Measurements from ENCODE around the gene DROSHA.

Gene DROSHA

DNA sequence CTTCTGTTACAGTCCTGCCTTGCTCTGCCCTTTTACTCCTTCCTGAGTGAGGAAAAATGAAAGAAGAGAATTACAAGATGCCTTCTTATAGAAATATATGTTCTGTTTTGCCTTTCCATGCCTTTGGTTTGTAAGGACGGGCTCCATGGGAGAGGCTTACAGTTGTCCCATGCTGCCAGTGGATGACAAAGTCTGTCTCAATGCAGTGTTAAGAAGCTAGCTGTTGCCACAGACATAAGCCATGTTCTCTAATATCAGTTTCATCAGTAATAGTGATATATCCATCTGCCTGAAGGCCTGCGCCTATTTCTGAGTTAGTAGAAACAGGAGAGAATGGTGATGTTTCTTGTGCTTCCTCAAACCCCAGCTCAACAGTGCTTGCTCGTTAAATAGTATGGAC lies 28.0 kb upstream of the DROSHA start:
- no peaks in the 10 kb centered on the region for H3K9me2 ChIP-seq (replicated peaks; ENCODE audit: control insufficient read depth, low read length)
- no peaks in the 10 kb centered on the region for H3K9me3 ChIP-seq (ENCODE audit: control insufficient read depth, insufficient read depth, low read length)
- no peak overlapping the region for H3K4me2 ChIP-seq (ENCODE audit: low read length)
- no peaks in the 10 kb centered on the region for H3K79me2 ChIP-seq (ENCODE audit: control insufficient read depth, low read length)
- no peaks in the 10 kb centered on the region for H3K4me1 ChIP-seq (ENCODE audit: control insufficient read depth, low read length)
- no peaks in the 10 kb centered on the region for H3F3A ChIP-seq (ENCODE audit: control insufficient read depth, insufficient read depth)
- TF ChIP-seq EZH2phosphoT487 (IDR thresholded peaks at IDR 0.05; ENCODE audit: borderline replicate concordance, low read length), result no peak
- TF ChIP-seq, protein P1, sequence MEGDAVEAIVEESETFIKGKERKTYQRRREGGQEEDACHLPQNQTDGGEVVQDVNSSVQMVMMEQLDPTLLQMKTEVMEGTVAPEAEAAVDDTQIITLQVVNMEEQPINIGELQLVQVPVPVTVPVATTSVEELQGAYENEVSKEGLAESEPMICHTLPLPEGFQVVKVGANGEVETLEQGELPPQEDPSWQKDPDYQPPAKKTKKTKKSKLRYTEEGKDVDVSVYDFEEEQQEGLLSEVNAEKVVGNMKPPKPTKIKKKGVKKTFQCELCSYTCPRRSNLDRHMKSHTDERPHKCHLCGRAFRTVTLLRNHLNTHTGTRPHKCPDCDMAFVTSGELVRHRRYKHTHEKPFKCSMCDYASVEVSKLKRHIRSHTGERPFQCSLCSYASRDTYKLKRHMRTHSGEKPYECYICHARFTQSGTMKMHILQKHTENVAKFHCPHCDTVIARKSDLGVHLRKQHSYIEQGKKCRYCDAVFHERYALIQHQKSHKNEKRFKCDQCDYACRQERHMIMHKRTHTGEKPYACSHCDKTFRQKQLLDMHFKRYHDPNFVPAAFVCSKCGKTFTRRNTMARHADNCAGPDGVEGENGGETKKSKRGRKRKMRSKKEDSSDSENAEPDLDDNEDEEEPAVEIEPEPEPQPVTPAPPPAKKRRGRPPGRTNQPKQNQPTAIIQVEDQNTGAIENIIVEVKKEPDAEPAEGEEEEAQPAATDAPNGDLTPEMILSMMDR (IDR thresholded peaks at IDR 0.05; ENCODE audit: low read depth, low read length, poor library complexity, severe bottlenecking), result no peak
- no peaks in the 10 kb centered on the region for H3K36me3 ChIP-seq (ENCODE audit: control insufficient read depth, low read length)
- no peak overlapping the region for H3K4me3 ChIP-seq (ENCODE audit: low read length)
- H3K27me3 ChIP-seq (ENCODE audit: control insufficient read depth, low read length), result no peaks in the 10 kb centered on the region
- H3K27ac ChIP-seq (ENCODE audit: low read depth, low read length), result no peak overlapping the region
- no peaks in the 10 kb centered on the region for H4K20me1 ChIP-seq (ENCODE audit: control insufficient read depth, insufficient read depth, low read depth, low read length)

DNA sequence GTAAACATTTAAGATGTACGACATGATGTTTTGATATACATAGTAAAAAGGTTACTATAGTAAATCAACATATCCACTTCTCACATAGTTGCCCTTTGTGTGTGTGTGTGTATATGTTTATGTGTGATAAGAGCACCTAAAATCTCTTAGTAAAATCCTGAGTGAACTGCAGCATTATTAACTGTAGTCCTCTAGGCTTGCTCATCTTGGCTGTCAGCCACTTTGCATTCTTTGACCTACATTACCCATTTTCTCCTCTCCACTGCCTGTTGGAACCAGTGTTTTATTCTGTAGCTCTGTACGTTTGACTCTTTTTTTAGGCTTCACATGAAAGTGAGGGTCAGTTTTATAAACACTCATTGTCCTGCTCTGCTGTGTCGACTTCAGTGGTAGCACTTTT lies 24.6 kb upstream of the DROSHA start:
- no peaks in the 10 kb centered on the region for H3K79me2 ChIP-seq (ENCODE audit: control insufficient read depth, low read length)
- peaks cover 15% of the 10 kb centered on the region for H3K36me3 ChIP-seq (ENCODE audit: control insufficient read depth, low read length)
- no peaks in the 10 kb centered on the region for H4K20me1 ChIP-seq (ENCODE audit: control insufficient read depth, insufficient read depth, low read depth, low read length)
- no peak overlapping the region for H3K4me2 ChIP-seq (ENCODE audit: low read length)
- no peak overlapping the region for H3K4me3 ChIP-seq (ENCODE audit: low read length)
- no peaks in the 10 kb centered on the region for H3K4me1 ChIP-seq (ENCODE audit: control insufficient read depth, low read length)
- H3K9me2 ChIP-seq (replicated peaks; ENCODE audit: control insufficient read depth, low read length), result no peaks in the 10 kb centered on the region
- H3K9me3 ChIP-seq (ENCODE audit: control insufficient read depth, insufficient read depth, low read length), result no peaks in the 10 kb centered on the region
- H3K27me3 ChIP-seq (ENCODE audit: control insufficient read depth, low read length), result no peaks in the 10 kb centered on the region
- TF ChIP-seq, protein P1 (IDR thresholded peaks at IDR 0.05; ENCODE audit: low read depth, low read length, poor library complexity, severe bottlenecking), result no peak
- TF ChIP-seq EZH2phosphoT487 (IDR thresholded peaks at IDR 0.05; ENCODE audit: borderline replicate concordance, low read length), result no peak
- H3K27ac ChIP-seq (ENCODE audit: low read depth, low read length), result no peak overlapping the region
- no peaks in the 10 kb centered on the region for H3F3A ChIP-seq (ENCODE audit: control insufficient read depth, insufficient read depth)

DNA sequence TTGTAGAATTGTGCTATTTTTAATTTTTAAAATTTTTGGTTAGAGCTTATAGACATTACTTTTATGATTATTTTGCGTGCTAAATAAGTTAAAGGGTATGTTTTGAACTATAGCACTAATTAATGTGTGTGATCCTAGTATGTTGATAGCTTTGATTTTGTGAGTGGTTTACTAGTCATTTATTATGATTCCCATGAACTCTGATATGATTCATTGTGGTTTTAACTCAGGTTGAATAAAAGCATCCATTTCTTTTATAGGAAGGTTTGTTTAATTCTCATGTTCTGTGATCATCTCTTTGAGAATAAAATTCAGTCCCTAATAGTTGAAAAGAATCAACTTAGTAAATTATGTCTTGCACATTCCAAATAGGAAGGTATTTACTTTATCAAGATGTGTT lies 22.7 kb upstream of the DROSHA start:
- Histone ChIP-seq H3K4me3 (ENCODE audit: low read length) (no peak overlapping the region), H4K20me1 (ENCODE audit: control insufficient read depth, insufficient read depth, low read depth, low read length) (no peaks in the 10 kb centered on the region), H3K4me1 (ENCODE audit: control insufficient read depth, low read length) (no peaks in the 10 kb centered on the region), H3F3A (ENCODE audit: control insufficient read depth, insufficient read depth) (no peaks in the 10 kb centered on the region), H3K4me2 (ENCODE audit: low read length) (no peak overlapping the region), H3K9me2 (replicated peaks; ENCODE audit: control insufficient read depth, low read length) (no peaks in the 10 kb centered on the region), H3K36me3 (ENCODE audit: control insufficient read depth, low read length) (peaks cover 17% of the 10 kb centered on the region), H3K9me3 (ENCODE audit: control insufficient read depth, insufficient read depth, low read length) (no peaks in the 10 kb centered on the region), H3K27me3 (ENCODE audit: control insufficient read depth, low read length) (no peaks in the 10 kb centered on the region), H3K27ac (ENCODE audit: low read depth, low read length) (no peak overlapping the region), H3K79me2 (ENCODE audit: control insufficient read depth, low read length) (no peaks in the 10 kb centered on the region)
- no peak for TF ChIP-seq EZH2phosphoT487 (IDR thresholded peaks at IDR 0.05; ENCODE audit: borderline replicate concordance, low read length)
- TF ChIP-seq, protein P1 (IDR thresholded peaks at IDR 0.05; ENCODE audit: low read depth, low read length, poor library complexity, severe bottlenecking), result no peak

DNA sequence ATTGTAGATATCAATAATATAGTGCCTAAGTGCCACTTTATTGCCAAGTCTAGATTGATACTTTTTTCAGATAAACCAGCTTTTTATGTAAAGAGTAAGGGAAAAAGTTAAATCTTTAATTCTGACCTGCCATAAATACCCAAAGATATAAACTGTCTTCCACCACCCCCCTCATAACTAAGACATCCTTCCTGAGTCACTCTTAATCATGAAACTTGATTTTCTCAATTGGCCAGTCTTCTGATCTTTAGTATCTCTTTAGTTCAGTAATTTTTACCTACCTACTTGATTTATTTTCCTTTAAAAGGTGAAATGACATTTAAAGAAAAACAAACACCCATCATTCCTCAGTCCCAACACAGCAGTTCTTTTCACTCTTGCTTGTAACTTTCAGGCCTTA lies 22.0 kb upstream of the DROSHA start:
- no peak overlapping the region for H3K27ac ChIP-seq (ENCODE audit: low read depth, low read length)
- no peak overlapping the region for H3K4me2 ChIP-seq (ENCODE audit: low read length)
- H3K36me3 ChIP-seq (ENCODE audit: control insufficient read depth, low read length), result peaks cover 17% of the 10 kb centered on the region

More for the DNA sequence above, 22.0 kb upstream of the DROSHA start:
- no peaks in the 10 kb centered on the region for H3K9me3 ChIP-seq (ENCODE audit: control insufficient read depth, insufficient read depth, low read length)
- no peaks in the 10 kb centered on the region for H3K79me2 ChIP-seq (ENCODE audit: control insufficient read depth, low read length)
- H3K4me1 ChIP-seq (ENCODE audit: control insufficient read depth, low read length), result no peaks in the 10 kb centered on the region
- H3F3A ChIP-seq (ENCODE audit: control insufficient read depth, insufficient read depth), result no peaks in the 10 kb centered on the region
- no peaks in the 10 kb centered on the region for H3K27me3 ChIP-seq (ENCODE audit: control insufficient read depth, low read length)
- TF ChIP-seq, protein P1 (IDR thresholded peaks at IDR 0.05; ENCODE audit: low read depth, low read length, poor library complexity, severe bottlenecking), result no peak
- H3K9me2 ChIP-seq (replicated peaks; ENCODE audit: control insufficient read depth, low read length), result no peaks in the 10 kb centered on the region
- H4K20me1 ChIP-seq (ENCODE audit: control insufficient read depth, insufficient read depth, low read depth, low read length), result no peaks in the 10 kb centered on the region
- no peak overlapping the region for H3K4me3 ChIP-seq (ENCODE audit: low read length)
